Colonic mucosa (tissue), 4 donors: ENCODE results near the gene GPR37. TPM values are rescaled to one million over a fixed set of nuclear protein-coding genes. Genes with fewer than 3 reads are reported as not detected.

Experiments
- DNase-seq: peaks from one replicate; pipeline ENCODE4 v3.0.0-alpha.2; 2020
- H3K27ac ChIP-seq: fragments of 200-600 bp; one replicate; pipeline ENCODE4 v1.8.0; 2021
- H3K27me3 ChIP-seq: fragments of 200-600 bp; one replicate; pipeline ENCODE4 v1.8.0; 2021
- H3K36me3 ChIP-seq: fragments of 200-600 bp; one replicate; pipeline ENCODE4 v1.8.0; 2021
- H3K4me1 ChIP-seq: fragments of 200-600 bp; one replicate; pipeline ENCODE4 v1.8.0; 2021; ENCODE audit warnings: mild to moderate bottlenecking
- H3K4me3 ChIP-seq: fragments of 200-600 bp; one replicate; pipeline ENCODE4 v1.8.0; 2021
- H3K9ac ChIP-seq, 2 donors: one replicate each; pipeline ENCODE4 v1.7.0; 2013; ENCODE audit warnings: control low read depth in 2 of 2, low read depth in 2 of 2, low read length in 2 of 2
- H3K9me3 ChIP-seq: fragments of 200-600 bp; one replicate; pipeline ENCODE4 v1.8.0; 2021
- CTCF ChIP-seq: fragments of 200-600 bp; IDR thresholded peaks from one replicate; pipeline ENCODE4 v1.8.0; 2022; ENCODE audit warnings: antibody characterized with exemption, mild to moderate bottlenecking
- intact Hi-C: fragments of 100-400 bp; cut with DNase I; formaldehyde crosslinking; loops from one replicate; pipeline ENCODE4 v1.14.1; 2022
- total RNA-seq, 2 donors: library from RNA; stranded (reverse); fragmentation: NEBNext Ultra II Directional in 1 of 2; extraction: Animal tissue kit (Norgen Biotek cat#: 25700) in 1 of 2; gene quantifications; one replicate each; pipeline ENCODE4 v1.2.1, GENCODE V29; 2021
- donor health status: healthy.
- donor health status: DM: no; HTN: no; CAD: no.
- donor health status: DM: no; HTN: no; CAD: no.

The GPR37 gene
- total RNA-seq, 2 donors from 2014 or later, result 0.64 to 1.5 TPM

GRCh38 chr7:124808206-124808605 lies 42.6 kb upstream of the GPR37 start:
- Histone ChIP-seq H3K36me3 (no peaks in the 10 kb centered on the region), H3K27me3 (no peaks in the 10 kb centered on the region), H3K9me3 (no peaks in the 10 kb centered on the region), H3K4me1 (no peaks in the 10 kb centered on the region), H3K4me3 (no peak overlapping the region), H3K27ac (no peak overlapping the region), H3K9ac (no peak overlapping the region)
- DNase-seq, result no peak
- TF ChIP-seq CTCF, result no peak
- intact Hi-C loops, result no loop called here

GRCh38 chr7:124801330-124801895 lies 35.8 kb upstream of the GPR37 start:
- H3K27ac ChIP-seq, result no peak overlapping the region
- H3K9ac ChIP-seq, result no peak overlapping the region
- H3K4me3 ChIP-seq, result no peak overlapping the region
- H3K9me3 ChIP-seq, result no peaks in the 10 kb centered on the region
- no peak for TF ChIP-seq CTCF
- DNase-seq, result no peak
- no peaks in the 10 kb centered on the region for H3K27me3 ChIP-seq
- H3K4me1 ChIP-seq, result no peaks in the 10 kb centered on the region
- intact Hi-C loops, result no loop called here
- H3K36me3 ChIP-seq, result no peaks in the 10 kb centered on the region

- intact Hi-C loops, result no loop called here
These were observed 34.8 kb upstream of the GPR37 start for GRCh38 chr7:124800386-124800785.

GRCh38 chr7:124799448-124799847 lies 33.9 kb upstream of the GPR37 start:
- no peak for TF ChIP-seq CTCF
- intact Hi-C loops, result no loop called here
- no peak for DNase-seq

More at GRCh38 chr7:124800386-124800785, 34.8 kb upstream of the GPR37 start:
- H3K4me3 ChIP-seq, result no peak overlapping the region
- H3K36me3 ChIP-seq, result no peaks in the 10 kb centered on the region
- no peaks in the 10 kb centered on the region for H3K4me1 ChIP-seq
- DNase-seq, result no peak
- H3K9me3 ChIP-seq, result no peaks in the 10 kb centered on the region
- no peaks in the 10 kb centered on the region for H3K27me3 ChIP-seq
- no peak for TF ChIP-seq CTCF
- H3K9ac ChIP-seq, result no peak overlapping the region
- H3K27ac ChIP-seq, result no peak overlapping the region

DNA sequence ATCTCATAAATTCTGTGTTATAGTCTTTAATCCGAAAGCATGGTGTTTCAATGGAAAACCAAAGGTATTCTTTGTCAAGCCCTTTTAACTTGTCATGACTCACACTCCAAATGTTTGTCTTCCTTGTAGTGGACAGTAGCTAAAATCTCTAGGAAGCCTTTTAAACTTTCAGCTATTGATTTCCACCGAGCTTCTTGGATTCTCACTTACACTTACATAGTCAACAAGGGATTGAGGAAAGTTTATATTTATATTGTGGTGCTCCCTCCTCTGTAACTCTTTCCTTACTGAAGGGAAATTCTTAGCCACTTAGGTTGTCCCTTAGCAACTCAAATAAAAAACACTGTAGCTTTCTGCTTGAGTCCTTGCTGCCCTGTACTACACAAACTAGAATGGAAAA lies 31.2 kb upstream of the GPR37 start:
- DNase-seq, result no peak
- intact Hi-C loops, result no loop called here
- H3K9me3 ChIP-seq, result no peaks in the 10 kb centered on the region
- no peak overlapping the region for H3K27ac ChIP-seq
- no peak overlapping the region for H3K9ac ChIP-seq
- no peak for TF ChIP-seq CTCF
- H3K4me1 ChIP-seq, result no peaks in the 10 kb centered on the region
- H3K4me3 ChIP-seq, result no peak overlapping the region
- H3K36me3 ChIP-seq, result no peaks in the 10 kb centered on the region
- no peaks in the 10 kb centered on the region for H3K27me3 ChIP-seq

More at GRCh38 chr7:124799448-124799847, 33.9 kb upstream of the GPR37 start:
- Histone ChIP-seq H3K27ac (no peak overlapping the region), H3K36me3 (no peaks in the 10 kb centered on the region), H3K9ac (no peak overlapping the region), H3K27me3 (no peaks in the 10 kb centered on the region), H3K4me3 (no peak overlapping the region), H3K4me1 (no peaks in the 10 kb centered on the region), H3K9me3 (no peaks in the 10 kb centered on the region)
